ENCODE data around the gene KRT16. TPM values are rescaled to one million over a fixed set of nuclear protein-coding genes. Genes with fewer than 3 reads are reported as not detected.
A peak's percentile ranks its signal among the peaks of the same experiment; 100 is the strongest.

Gene KRT16
- total RNA-seq, 1 experiment from 2014 or later, result not detected

- Mint-ChIP-seq H3K9me3 (no peaks in the 10 kb centered on the region), H3K4me3 (peak overlapping the region; percentile 52 to 72), H3K27me3 (ENCODE audit: low read depth) (peaks cover 3% of the 10 kb centered on the region), H3K27ac (no peak overlapping the region), H3K36me3 (ENCODE audit: insufficient read depth in 1 of 3, low read depth in 3 of 3) (no peaks in the 10 kb centered on the region; a peak in 1 of 7 replicates), H3K4me1 (peaks cover 9 to 14% of the 10 kb centered on the region in 2 experiments)
- TF ChIP-seq CTCF (conservative IDR thresholded peaks at IDR 0.05), result peak; percentile 98
- no peak overlapping the region for H3K23ac ChIP-seq (ENCODE audit: insufficient read length, low read depth, low read length)
- H3K4ac ChIP-seq (ENCODE audit: low read depth, low read length), result no peak overlapping the region
- no peak overlapping the region for H4K91ac ChIP-seq (ENCODE audit: insufficient read length, low read depth, low read length)
- no peak overlapping the region for H2BK12ac ChIP-seq (ENCODE audit: insufficient read length, low read depth, low read length)
- no peak overlapping the region for H2AK5ac ChIP-seq (ENCODE audit: insufficient read length, low read length)
- H3K79me1 ChIP-seq (ENCODE audit: insufficient read depth, low read depth, low read length, poor library complexity, severe bottlenecking), result no peaks in the 10 kb centered on the region
- H4K5ac ChIP-seq (ENCODE audit: insufficient read length, low read depth, low read length), result no peak overlapping the region
- H3T11ph ChIP-seq (ENCODE audit: low read length), result no peak overlapping the region
- no peak overlapping the region for H2BK15ac ChIP-seq (ENCODE audit: low read depth, low read length)
- H2BK120ac ChIP-seq (ENCODE audit: low read depth, low read length, poor library complexity, severe bottlenecking), result no peak overlapping the region
- no peaks in the 10 kb centered on the region for H4K20me1 ChIP-seq (ENCODE audit: control insufficient read depth, insufficient read depth, insufficient read length)
- no CpG with 5 or more reads among the region's 22 CpGs for WGBS (ENCODE audit: extremely low coverage, insufficient read length, low lambda C conversion rate)
- DNase-seq, result peak; percentile 97
- H3K9ac ChIP-seq (ENCODE audit: extremely low read depth, insufficient read length, low read length), result no peak overlapping the region
- no peak overlapping the region for H2BK20ac ChIP-seq (ENCODE audit: low read depth, low read length, poor library complexity, severe bottlenecking)
- no peak overlapping the region for H2AFZ ChIP-seq (ENCODE audit: low read length)
- H3K56ac ChIP-seq (ENCODE audit: insufficient read length, low read depth, low read length), result no peak overlapping the region
- H2BK5ac ChIP-seq (ENCODE audit: insufficient read length, low read length), result no peak overlapping the region
- no peak overlapping the region for H3K18ac ChIP-seq (ENCODE audit: insufficient read length, low read depth, low read length)
- H3K27ac ChIP-seq (ENCODE audit: insufficient read length, low read depth, low read length), result no peak overlapping the region
- no peaks in the 10 kb centered on the region for H3K79me2 ChIP-seq (ENCODE audit: insufficient read depth, low read length)
- H3K14ac ChIP-seq (ENCODE audit: insufficient read depth, low read length), result no peak overlapping the region
- H3K4me1 ChIP-seq (ENCODE audit: insufficient read depth, low read length), result no peaks in the 10 kb centered on the region
- peak overlapping the region; percentile 45 for H3K4me2 ChIP-seq (ENCODE audit: insufficient read depth, insufficient read length, low read length)
- peaks cover 7% of the 10 kb centered on the region for H3K23me2 ChIP-seq (ENCODE audit: insufficient read length, low read depth, low read length, poor library complexity, severe bottlenecking)
- H3K27me3 ChIP-seq (ENCODE audit: insufficient read depth, low read length), result no peaks in the 10 kb centered on the region
- H3K9me3 ChIP-seq (ENCODE audit: control insufficient read depth, low read depth, low read length), result no peaks in the 10 kb centered on the region
- no peak overlapping the region for H4K8ac ChIP-seq (replicated peaks; ENCODE audit: insufficient read length, low read depth, low read length)
These were observed 35.4 kb upstream of the KRT16 start for GRCh38 chr17:41647940-41648410.
